ENCODE measurements around the gene LMTK2.

LMTK2 gene

DNA sequence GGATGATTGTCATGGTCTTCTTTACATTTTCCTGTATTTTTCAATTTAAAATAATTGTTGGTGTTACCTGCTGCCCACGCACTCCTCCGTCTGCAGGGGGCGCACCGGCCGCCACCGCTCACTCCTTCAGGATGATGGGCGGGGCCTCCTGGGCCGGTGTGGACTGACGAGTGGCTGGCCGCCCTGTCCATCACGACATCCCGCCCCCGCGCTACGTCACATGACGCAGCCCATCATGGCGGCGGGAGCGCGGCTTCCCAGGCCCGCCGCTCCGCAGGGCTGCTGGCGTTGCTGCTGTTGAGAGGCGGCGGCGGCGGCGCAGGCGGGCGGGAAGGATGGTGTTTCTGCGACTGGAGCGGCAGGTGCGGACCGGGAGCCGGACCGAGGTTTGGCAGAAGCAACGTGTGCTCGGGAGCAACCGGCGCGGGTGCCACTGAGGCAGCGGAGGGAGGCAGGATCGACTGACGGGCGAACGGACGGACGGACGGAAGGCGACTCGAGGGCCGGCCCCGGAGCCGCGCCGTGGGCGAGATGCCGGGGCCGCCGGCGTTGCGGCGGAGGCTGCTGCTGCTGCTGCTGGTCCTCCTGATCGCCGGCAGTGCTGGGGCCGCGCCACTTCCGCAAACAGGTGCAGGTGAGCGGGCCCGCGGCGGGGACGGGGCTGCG is at the start of gene LMTK2:
Gene LMTK2 (plus strand): TSS at position 216 of the 666 bp plus-strand sequence. CDS start 316 bp downstream, at position 532.
- peak; percentile 89 for DNase-seq (ENCODE audit: low read depth, low spot score)
- in situ Hi-C loops (cut with HindIII; ENCODE audit: low sequenced_read_pairs): no loop called here
- TF ChIP-seq, protein P1, sequence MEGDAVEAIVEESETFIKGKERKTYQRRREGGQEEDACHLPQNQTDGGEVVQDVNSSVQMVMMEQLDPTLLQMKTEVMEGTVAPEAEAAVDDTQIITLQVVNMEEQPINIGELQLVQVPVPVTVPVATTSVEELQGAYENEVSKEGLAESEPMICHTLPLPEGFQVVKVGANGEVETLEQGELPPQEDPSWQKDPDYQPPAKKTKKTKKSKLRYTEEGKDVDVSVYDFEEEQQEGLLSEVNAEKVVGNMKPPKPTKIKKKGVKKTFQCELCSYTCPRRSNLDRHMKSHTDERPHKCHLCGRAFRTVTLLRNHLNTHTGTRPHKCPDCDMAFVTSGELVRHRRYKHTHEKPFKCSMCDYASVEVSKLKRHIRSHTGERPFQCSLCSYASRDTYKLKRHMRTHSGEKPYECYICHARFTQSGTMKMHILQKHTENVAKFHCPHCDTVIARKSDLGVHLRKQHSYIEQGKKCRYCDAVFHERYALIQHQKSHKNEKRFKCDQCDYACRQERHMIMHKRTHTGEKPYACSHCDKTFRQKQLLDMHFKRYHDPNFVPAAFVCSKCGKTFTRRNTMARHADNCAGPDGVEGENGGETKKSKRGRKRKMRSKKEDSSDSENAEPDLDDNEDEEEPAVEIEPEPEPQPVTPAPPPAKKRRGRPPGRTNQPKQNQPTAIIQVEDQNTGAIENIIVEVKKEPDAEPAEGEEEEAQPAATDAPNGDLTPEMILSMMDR (IDR thresholded peaks at IDR 0.05; ENCODE audit: low read depth, low read length): peak; percentile 96
- H3K4me3 ChIP-seq (ENCODE audit: low read depth, low read length): peak within 1 kb of the TSS; percentile 74

DNA sequence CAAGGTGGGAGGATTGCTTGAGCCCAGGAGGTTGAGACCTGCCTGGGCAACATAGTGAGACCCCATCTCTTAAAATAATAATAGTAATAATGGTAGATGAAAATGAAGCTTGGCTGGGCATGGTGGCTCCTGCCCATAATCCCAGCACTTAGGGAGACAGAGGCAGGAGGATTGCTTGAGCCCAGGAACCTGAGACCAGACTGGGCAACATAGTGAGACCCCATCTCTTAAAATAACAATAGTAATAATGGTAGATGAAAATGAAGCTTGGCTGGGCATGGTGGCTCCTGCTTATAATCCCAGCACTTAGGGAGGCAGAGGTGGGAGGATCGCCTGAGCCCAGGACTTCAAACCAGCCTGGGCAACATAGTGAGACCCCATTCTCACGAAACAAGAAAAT is 49.5 kb upstream of the LMTK2 start:
- TF ChIP-seq, protein P1 (IDR thresholded peaks at IDR 0.05; ENCODE audit: low read depth, low read length): no peak
- H3K4me3 ChIP-seq (ENCODE audit: low read depth, low read length): no peak overlapping the region
- DNase-seq (ENCODE audit: low read depth, low spot score): no peak
- in situ Hi-C loops (cut with HindIII; ENCODE audit: low sequenced_read_pairs): no loop called here

DNA sequence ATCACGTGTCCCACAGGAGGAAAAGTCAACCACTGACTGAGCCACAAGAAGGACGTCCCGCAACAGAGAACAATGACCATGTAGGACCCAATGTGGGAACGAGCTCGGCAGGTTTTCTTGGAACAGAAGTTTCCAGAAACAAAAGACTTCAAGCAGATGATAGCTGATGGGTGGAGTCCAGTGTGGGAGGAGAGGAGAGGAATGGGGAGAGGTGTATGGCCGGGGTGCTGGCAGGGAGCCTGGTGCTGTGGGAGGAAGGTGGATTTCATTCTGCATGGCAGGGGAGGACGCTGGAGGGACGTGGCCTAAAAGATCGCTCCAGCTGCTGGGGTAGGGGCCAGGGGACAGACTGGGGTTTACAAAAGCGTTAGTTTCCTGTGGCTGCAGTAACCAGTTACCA is 48.5 kb upstream of the LMTK2 start:
- TF ChIP-seq, protein P1 (IDR thresholded peaks at IDR 0.05; ENCODE audit: low read depth, low read length): no peak
- no peak for DNase-seq (ENCODE audit: low read depth, low spot score)
- no peak overlapping the region for H3K4me3 ChIP-seq (ENCODE audit: low read depth, low read length)
- in situ Hi-C loops (cut with HindIII; ENCODE audit: low sequenced_read_pairs): no loop called here

GRCh38 chr7:98064233-98064632 is 42.4 kb upstream of the LMTK2 start:
- no peak for DNase-seq (ENCODE audit: low read depth, low spot score)
- in situ Hi-C loops (cut with HindIII; ENCODE audit: low sequenced_read_pairs): no loop called here
- no peak overlapping the region for H3K4me3 ChIP-seq (ENCODE audit: low read depth, low read length)
- TF ChIP-seq, protein P1 (IDR thresholded peaks at IDR 0.05; ENCODE audit: low read depth, low read length): no peak

DNA sequence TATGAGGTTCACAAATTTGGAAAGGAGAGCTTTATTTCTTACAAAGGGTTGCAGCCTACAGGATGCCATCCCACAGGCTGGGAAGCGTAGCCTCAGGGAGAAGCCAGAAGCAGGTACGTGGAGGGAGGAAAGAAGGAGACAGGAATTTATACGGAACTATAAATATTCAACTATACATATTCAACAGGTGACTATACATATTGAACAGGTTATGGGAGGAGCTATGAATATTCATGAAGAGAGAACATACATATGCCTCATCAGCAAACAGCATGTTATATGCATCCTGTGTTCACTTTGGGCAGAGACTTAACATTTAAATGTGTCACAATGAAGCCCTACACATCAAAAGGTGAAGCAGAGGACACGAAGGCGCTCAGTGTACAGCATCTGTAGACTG is 40.5 kb upstream of the LMTK2 start:
- H3K4me3 ChIP-seq (ENCODE audit: low read depth, low read length): no peak overlapping the region
- DNase-seq (ENCODE audit: low read depth, low spot score): no peak
- in situ Hi-C loops (cut with HindIII; ENCODE audit: low sequenced_read_pairs): no loop called here
- TF ChIP-seq, protein P1 (IDR thresholded peaks at IDR 0.05; ENCODE audit: low read depth, low read length): no peak

GRCh38 chr7:98066934-98067507 is 39.6 kb upstream of the LMTK2 start:
- DNase-seq (ENCODE audit: low read depth, low spot score): no peak
- in situ Hi-C loops (cut with HindIII; ENCODE audit: low sequenced_read_pairs): no loop called here
- TF ChIP-seq, protein P1 (IDR thresholded peaks at IDR 0.05; ENCODE audit: low read depth, low read length): no peak
- H3K4me3 ChIP-seq (ENCODE audit: low read depth, low read length): no peak overlapping the region
